NCI-H2029 treated with DMSO at 0.1 percent for 48 hours (cell line): Measurements from ENCODE around the gene FAF1.

ENCODE experiments used
- DNase-seq: peaks from one replicate; lab custom pipeline; 2025; lab: John Stamatoyannopoulos, UW

Gene FAF1

GRCh38 chr1:50426702-50427085 lies 533.4 kb downstream of the FAF1 start:
- DNase-seq, result no peak

GRCh38 chr1:50426108-50426700 lies 533.9 kb downstream of the FAF1 start:
- no peak for DNase-seq

GRCh38 chr1:50425376-50426107 lies 534.5 kb downstream of the FAF1 start:
- peak; percentile 28 for DNase-seq

GRCh38 chr1:50424884-50425375 lies 535.1 kb downstream of the FAF1 start:
- DNase-seq, result no peak

- DNase-seq, result peak; percentile 72
These were observed 535.8 kb downstream of the FAF1 start for GRCh38 chr1:50424045-50424883.

- no peak for DNase-seq
These were observed 536.4 kb downstream of the FAF1 start for GRCh38 chr1:50423670-50424000.

GRCh38 chr1:50422946-50423669 lies 537.0 kb downstream of the FAF1 start, which contains the start of gene DMRTA2:
TSS of gene DMRTA2 (minus strand) at chr1:50423443. CDS start at chr1:50421536, 1,907 bp downstream.
- DNase-seq, result peak; percentile 63

GRCh38 chr1:50422675-50422945 lies 537.5 kb downstream of the FAF1 start:
- no peak for DNase-seq

- DNase-seq, result no peak
These were observed 538.0 kb downstream of the FAF1 start for GRCh38 chr1:50421768-50422674.

GRCh38 chr1:50421366-50421748 lies 538.7 kb downstream of the FAF1 start:
- DNase-seq, result no peak

GRCh38 chr1:50420689-50421365 lies 539.2 kb downstream of the FAF1 start:
- DNase-seq, result no peak

GRCh38 chr1:50419907-50420677 lies 540.0 kb downstream of the FAF1 start:
- no peak for DNase-seq

GRCh38 chr1:50419192-50419906 lies 540.7 kb downstream of the FAF1 start:
- DNase-seq, result peak; percentile 27

GRCh38 chr1:50418600-50419109 lies 541.4 kb downstream of the FAF1 start:
- no peak for DNase-seq

GRCh38 chr1:50417946-50418599 lies 542.0 kb downstream of the FAF1 start:
- DNase-seq, result no peak

- no peak for DNase-seq
These were observed 542.6 kb downstream of the FAF1 start for GRCh38 chr1:50417507-50417906.

- DNase-seq, result no peak
These were observed 543.3 kb downstream of the FAF1 start for GRCh38 chr1:50416553-50417453.

GRCh38 chr1:50416150-50416527 lies 543.9 kb downstream of the FAF1 start:
- no peak for DNase-seq
